GM23248 (cell line): Measurements from ENCODE around the gene ARID1B. TPM values are rescaled to one million over a fixed set of nuclear protein-coding genes. Genes with fewer than 3 reads are reported as not detected.

Experiments
- DNase-seq: peaks from one replicate; pipeline ENCODE4 v3.0.0-alpha.2; 2015
- H2AFZ ChIP-seq: fragments of 200-600 bp; sonication (generic); 2 replicates; pipeline ENCODE4 v1.6.1; 2016; ENCODE audit warnings: antibody characterized with exemption
- H3F3A ChIP-seq: fragments of 200-600 bp; sonication (generic); 2 replicates; pipeline ENCODE4 v1.6.1; 2016; ENCODE audit warnings: mild to moderate bottlenecking, antibody characterized with exemption, mixed run types; ENCODE audit not compliant: insufficient read depth
- H3K27ac ChIP-seq: fragments of 200-600 bp; sonication (generic); 2 replicates; pipeline ENCODE4 v1.5.1; 2016; ENCODE audit warnings: mild to moderate bottlenecking
- H3K27me3 ChIP-seq: fragments of 200-600 bp; sonication (generic); replicated peaks from 2 replicates; pipeline ENCODE4 v1.6.1; 2016; ENCODE audit warnings: mild to moderate bottlenecking; ENCODE audit not compliant: insufficient read depth
- H3K36me3 ChIP-seq: fragments of 200-600 bp; sonication (generic); 2 replicates; pipeline ENCODE4 v1.6.1; 2016; ENCODE audit warnings: low read depth, mild to moderate bottlenecking
- H3K4me1 ChIP-seq: fragments of 200-600 bp; sonication (generic); 2 replicates; pipeline ENCODE4 v1.6.1; 2016; ENCODE audit warnings: mild to moderate bottlenecking; ENCODE audit not compliant: insufficient read depth
- H3K4me2 ChIP-seq: fragments of 200-600 bp; sonication (generic); one replicate; pipeline ENCODE4 v1.6.1; 2016; ENCODE audit warnings: mild to moderate bottlenecking; ENCODE audit not compliant: unreplicated experiment
- H3K4me3 ChIP-seq: fragments of 200-600 bp; sonication (generic); 2 replicates; pipeline ENCODE4 v1.5.1; 2016; ENCODE audit warnings: mild to moderate bottlenecking
- H3K79me2 ChIP-seq: fragments of 200-600 bp; sonication (generic); 2 replicates; pipeline ENCODE4 v1.6.1; 2016; ENCODE audit warnings: mild to moderate bottlenecking; ENCODE audit not compliant: insufficient read depth
- H3K9ac ChIP-seq: fragments of 200-600 bp; sonication (generic); 2 replicates; pipeline ENCODE4 v1.6.1; 2016; ENCODE audit warnings: mild to moderate bottlenecking
- H3K9me2 ChIP-seq: fragments of 200-600 bp; sonication (generic); 2 replicates; pipeline ENCODE4 v1.6.1; 2016; ENCODE audit warnings: mixed run types, mild to moderate bottlenecking, moderate library complexity; ENCODE audit not compliant: insufficient read depth
- H3K9me3 ChIP-seq: fragments of 200-600 bp; sonication (generic); one replicate; pipeline ENCODE4 v1.6.1; 2017; ENCODE audit warnings: low read depth
- H4K20me1 ChIP-seq: fragments of 200-600 bp; sonication (generic); 2 replicates; pipeline ENCODE4 v1.6.0; 2016; ENCODE audit not compliant: insufficient read depth
- EZH2 ChIP-seq: fragments of 200-600 bp; sonication (generic); IDR thresholded peaks from 2 replicates; pipeline ENCODE4 v1.6.1; 2018; ENCODE audit warnings: antibody characterized with exemption, mild to moderate bottlenecking; ENCODE audit not compliant: insufficient read depth, poor library complexity, severe bottlenecking
- EZH2phosphoT487 ChIP-seq: fragments of 200-600 bp; sonication (generic); IDR thresholded peaks from 2 replicates; pipeline ENCODE4 v1.6.1; 2018; ENCODE audit warnings: antibody characterized with exemption, moderate library complexity, mild to moderate bottlenecking, low read depth; ENCODE audit not compliant: insufficient read depth
- WGBS, 2 experiments: methylation state at CpG; one replicate each; pipeline ENCODE4 v1.1.6; 2015 to 2017; ENCODE audit warnings: low lambda C conversion rate in 2 of 2, low coverage in 1 of 2; ENCODE audit errors: missing lambda C conversion rate in 2 of 2; 5-methylcytosine and 5-hydroxymethylcytosine counted together
- in situ Hi-C: fragments of 300-500 bp; cut with MboI; formaldehyde crosslinking; loops from 2 replicates; pipeline ENCODE4 v1.15.0; 2020
- polyA plus RNA-seq: library from polyadenylated mRNA; unstranded; fragments of >200 nt; fragmentation: Nextera tagmentation; extraction: Ambion mirVana; gene quantifications from 2 replicates; pipeline ENCODE4 v1.2.1, GENCODE V29; 2016
- total RNA-seq: library from RNA; depleted of rRNA; stranded (reverse); fragments of >200 nt; shearing (Covaris generic); gene quantifications from 2 replicates; pipeline ENCODE4 v1.2.3, GENCODE V29; 2014

The ARID1B gene
- total and polyA plus RNA-seq, 2 experiments from 2014 or later, result 19.3 to 21.2 TPM

DNA sequence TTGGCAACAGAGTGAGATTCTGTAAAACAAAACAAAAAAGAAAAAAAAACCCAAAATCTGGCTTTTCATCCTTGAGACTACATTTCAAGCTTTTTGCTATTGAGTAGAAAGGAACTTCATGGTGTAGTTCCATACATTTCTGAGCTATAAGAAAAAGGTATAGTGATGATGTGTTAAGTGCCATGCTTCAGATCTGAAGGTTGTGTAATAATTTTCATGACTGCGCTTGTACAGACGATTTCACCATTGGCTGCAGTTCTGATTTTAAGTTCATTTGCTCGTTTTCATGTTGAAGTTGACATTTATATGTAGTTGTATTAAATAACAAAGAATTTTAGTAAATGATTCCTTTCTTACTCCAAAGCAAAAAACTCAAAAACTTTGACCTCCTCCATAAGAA, 247.6 kb downstream of the ARID1B start:
- H3K9ac ChIP-seq, result no peak overlapping the region
- H3K9me2 ChIP-seq, result no peaks in the 10 kb centered on the region
- TF ChIP-seq EZH2phosphoT487 (no peak), EZH2 (no peak)
- peaks cover 20% of the 10 kb centered on the region for H3K4me1 ChIP-seq
- in situ Hi-C loops, result no loop called here
- WGBS, 2 experiments, result 59 to 66% methylated on average over 3 of the region's 3 CpGs
- H3K79me2 ChIP-seq, result peaks cover 78% of the 10 kb centered on the region
- H3F3A ChIP-seq, result peaks cover 37% of the 10 kb centered on the region
- no peaks in the 10 kb centered on the region for H4K20me1 ChIP-seq
- no peaks in the 10 kb centered on the region for H3K36me3 ChIP-seq
- H3K9me3 ChIP-seq, result no peaks in the 10 kb centered on the region
- no peak overlapping the region for H3K4me3 ChIP-seq
- H2AFZ ChIP-seq, result no peak overlapping the region
- no peaks in the 10 kb centered on the region for H3K27me3 ChIP-seq
- peak overlapping the region; percentile 22 for H3K27ac ChIP-seq
- DNase-seq, result no peak
- H3K4me2 ChIP-seq, result no peak overlapping the region

GRCh38 chr6:157025437-157025836, 248.3 kb downstream of the ARID1B start:
- H3K4me1 ChIP-seq, result peaks cover 15% of the 10 kb centered on the region
- peaks cover 35% of the 10 kb centered on the region for H3F3A ChIP-seq
- peak overlapping the region; percentile 22 for H3K27ac ChIP-seq
- no peaks in the 10 kb centered on the region for H3K9me2 ChIP-seq
- WGBS, 2 experiments, result 43 to 55% methylated on average over 1 of the region's 1 CpG
- no peak overlapping the region for H3K4me3 ChIP-seq
- no peak overlapping the region for H2AFZ ChIP-seq
- no peaks in the 10 kb centered on the region for H3K36me3 ChIP-seq
- in situ Hi-C loops, result no loop called here
- peaks cover 80% of the 10 kb centered on the region for H3K79me2 ChIP-seq
- peak; percentile 74 for DNase-seq
- no peaks in the 10 kb centered on the region for H3K9me3 ChIP-seq
- no peaks in the 10 kb centered on the region for H3K27me3 ChIP-seq
- no peak for TF ChIP-seq EZH2phosphoT487
- no peak for TF ChIP-seq EZH2
- H3K9ac ChIP-seq, result no peak overlapping the region
- no peaks in the 10 kb centered on the region for H4K20me1 ChIP-seq
- no peak overlapping the region for H3K4me2 ChIP-seq

DNA sequence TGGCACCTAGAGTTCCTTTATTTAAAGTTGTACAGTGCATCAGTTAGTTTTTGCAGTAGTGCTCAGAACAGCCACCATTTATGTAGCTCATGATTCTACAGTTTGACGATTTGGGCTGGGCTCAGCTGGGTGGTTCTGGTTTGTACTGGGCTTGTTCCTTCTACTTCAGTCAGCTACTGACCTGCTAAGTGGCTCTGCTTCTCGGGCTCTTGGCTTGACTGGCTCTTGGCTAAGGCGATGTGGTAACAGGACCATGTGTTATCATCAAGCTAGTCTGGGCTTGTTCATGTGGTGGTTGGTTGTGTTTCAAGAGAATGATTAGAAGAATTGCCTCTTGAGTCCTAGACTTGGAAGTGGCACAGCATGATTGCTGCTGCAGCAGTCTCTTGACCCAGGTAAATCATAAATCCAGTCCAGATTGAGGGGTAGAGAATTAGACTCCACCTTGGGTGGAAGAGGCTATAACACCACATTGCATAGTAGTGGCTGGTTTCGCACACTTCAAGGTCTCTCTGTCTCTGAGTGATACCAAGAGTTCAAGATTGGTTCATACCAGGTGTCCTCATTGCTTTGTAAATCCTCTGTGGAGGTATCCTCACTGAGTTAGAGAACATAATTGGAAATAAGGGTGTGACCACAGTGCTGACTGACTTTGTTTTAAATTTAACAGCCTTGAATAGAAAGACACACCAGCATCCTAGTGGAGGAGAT, 253.0 kb downstream of the ARID1B start:
- 0 out of 2 replicates have a peak, but pooled peaks cover 17% of the 10 kb centered on the region for H3F3A ChIP-seq
- no peak overlapping the region for H3K27ac ChIP-seq
- no peaks in the 10 kb centered on the region for H3K9me2 ChIP-seq
- H3K9ac ChIP-seq, result no peak overlapping the region
- H3K9me3 ChIP-seq, result no peaks in the 10 kb centered on the region
- peaks cover 22% of the 10 kb centered on the region for H3K4me1 ChIP-seq
- TF ChIP-seq EZH2phosphoT487 (no peak), EZH2 (no peak)
- no peak overlapping the region for H2AFZ ChIP-seq
- H3K27me3 ChIP-seq, result no peaks in the 10 kb centered on the region
- no peaks in the 10 kb centered on the region for H4K20me1 ChIP-seq
- no peaks in the 10 kb centered on the region for H3K36me3 ChIP-seq
- no peak overlapping the region for H3K4me3 ChIP-seq
- in situ Hi-C loops, result loop anchor here (10.0 kb wide), 1 partner anchor 245 kb away; no protein-coding TSS in a partner anchor
- 84 to 86% methylated on average over 4 of the region's 4 CpGs for WGBS, 2 experiments
- no peak overlapping the region for H3K4me2 ChIP-seq
- no peak for DNase-seq
- H3K79me2 ChIP-seq, result peaks cover 100% of the 10 kb centered on the region

GRCh38 chr6:157030755-157031154, 253.6 kb downstream of the ARID1B start:
- H4K20me1 ChIP-seq, result no peaks in the 10 kb centered on the region
- H3K4me3 ChIP-seq, result no peak overlapping the region
- H3K79me2 ChIP-seq, result peaks cover 100% of the 10 kb centered on the region
- H3K27ac ChIP-seq, result no peak overlapping the region
- H3F3A ChIP-seq, result 0 out of 2 replicates have a peak, but pooled peaks cover 11% of the 10 kb centered on the region
- no peak for TF ChIP-seq EZH2
- no peak for TF ChIP-seq EZH2phosphoT487
- peaks cover 27% of the 10 kb centered on the region for H3K4me1 ChIP-seq
- no peaks in the 10 kb centered on the region for H3K9me2 ChIP-seq
- no peaks in the 10 kb centered on the region for H3K36me3 ChIP-seq
- no peaks in the 10 kb centered on the region for H3K27me3 ChIP-seq
- no peak overlapping the region for H3K9ac ChIP-seq
- DNase-seq, result no peak
- in situ Hi-C loops, result loop anchor here (10.0 kb wide), 1 partner anchor 246 kb away; no protein-coding TSS in a partner anchor
- no peak overlapping the region for H2AFZ ChIP-seq
- H3K4me2 ChIP-seq, result no peak overlapping the region
- WGBS, 2 experiments, result 95 to 97% methylated on average over 10 of the region's 10 CpGs
- no peaks in the 10 kb centered on the region for H3K9me3 ChIP-seq
